Cardiac muscle cell (in vitro differentiated cells and primary cell): Measurements from ENCODE around the gene KIF2C. TPM values are rescaled to one million over a fixed set of nuclear protein-coding genes. Genes with fewer than 3 reads are reported as not detected.

Source experiments
- DNase-seq, 2 donors: peaks; one replicate each; pipeline versions ENCODE4 v3.0.0 to v3.0.0-alpha.2; 2010 to 2017; ENCODE audit warnings: low read depth in 1 of 2, low spot score in 1 of 2
- H3K27ac ChIP-seq: fragments of 200-600 bp; sonication (generic); 2 replicates; pipeline ENCODE4 v1.5.1; 2016
- H3K27me3 ChIP-seq: fragments of 200-600 bp; sonication (generic); 2 replicates; pipeline ENCODE4 v1.6.0; 2016; ENCODE audit warnings: control low read depth
- H3K36me3 ChIP-seq: fragments of 200-600 bp; sonication (generic); 2 replicates; pipeline ENCODE4 v1.5.1; 2016; ENCODE audit warnings: control low read depth
- H3K4me1 ChIP-seq: fragments of 200-600 bp; sonication (generic); 2 replicates; pipeline ENCODE4 v1.8.1; 2017; ENCODE audit warnings: low read depth, mild to moderate bottlenecking, mixed run types
- H3K4me3 ChIP-seq: fragments of 200-600 bp; sonication (generic); 2 replicates; pipeline ENCODE4 v1.5.1; 2016; ENCODE audit warnings: mild to moderate bottlenecking
- H3K9me3 ChIP-seq: fragments of 200-600 bp; sonication (generic); 2 replicates; pipeline ENCODE4 v1.5.1; 2017; ENCODE audit warnings: low read depth, mild to moderate bottlenecking, control low read depth
- polyA plus RNA-seq: library from polyadenylated mRNA; unstranded; fragments of >200 nt; fragmentation: Nextera tagmentation; extraction: Ambion mirVana; gene quantifications from 2 replicates; pipeline ENCODE4 v1.2.1, GENCODE V29; 2016
- total RNA-seq: library from RNA; depleted of rRNA; stranded (reverse); fragments of >200 nt; gene quantifications from 2 replicates; pipeline ENCODE4 v1.2.3, GENCODE V29; 2016
- TF ChIP-seq, protein P1 (sequence below): IDR thresholded peaks from 2 replicates; pipeline ENCODE4 v1.5.1; 2012; ENCODE audit warnings: low read depth, mild to moderate bottlenecking, low read length

KIF2C gene
- total and polyA plus RNA-seq, 2 experiments from 2014 or later, result 10.0 to 80.8 TPM

- H3K27ac ChIP-seq, result peak overlapping the region; percentile 89
These were observed 59.1 kb downstream of the KIF2C start for GRCh38 chr1:44798481-44799365.

DNA sequence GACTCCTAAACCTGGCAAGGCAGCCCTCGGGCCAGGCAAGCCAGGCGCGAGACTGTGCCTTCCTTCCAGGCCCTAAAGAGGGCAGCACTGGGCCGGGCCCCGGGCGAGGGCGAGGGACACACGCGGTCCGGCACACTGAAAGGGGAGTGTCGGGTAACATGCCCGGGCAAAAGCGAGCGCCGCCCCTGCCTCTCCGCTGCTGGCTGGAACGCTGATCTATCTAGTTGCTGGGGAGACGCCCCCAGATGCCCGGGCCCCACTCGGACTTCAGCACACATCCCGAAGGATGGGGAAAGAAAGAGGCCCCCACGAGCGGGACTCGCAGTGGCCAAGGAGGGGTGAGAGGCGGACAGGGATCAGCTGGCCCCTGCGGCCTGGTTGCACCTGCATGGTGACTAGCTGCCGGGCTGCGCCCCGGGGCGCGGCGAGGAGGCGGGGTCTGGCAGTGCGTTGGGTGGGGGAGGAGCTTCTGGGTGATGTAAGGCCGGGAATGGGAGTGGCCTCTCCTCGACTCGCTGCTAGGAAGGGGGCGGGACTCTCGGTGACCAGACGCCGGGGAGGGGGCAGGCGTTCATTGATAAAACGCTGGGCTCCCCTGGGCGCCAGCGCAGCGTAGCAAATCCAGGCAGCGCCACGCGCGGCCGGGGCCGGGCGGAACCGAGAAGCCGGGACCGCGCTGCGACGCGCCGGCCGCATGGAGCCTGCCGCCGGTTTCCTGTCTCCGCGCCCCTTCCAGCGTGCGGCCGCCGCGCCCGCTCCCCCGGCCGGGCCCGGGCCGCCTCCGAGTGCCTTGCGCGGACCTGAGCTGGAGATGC lies 60.3 kb downstream of the KIF2C start, which contains the start of gene PLK3:
Gene PLK3, plus strand, starts transcription at position 608 of the 815 bp plus-strand sequence. Its CDS starts 87 bp downstream, at position 695.
- no peaks in the 10 kb centered on the region for H3K36me3 ChIP-seq
- H3K27ac ChIP-seq, result peak within 1 kb of the TSS; percentile 89
- peak; percentile 97 to 99 for DNase-seq
- H3K4me1 ChIP-seq, result peaks cover 11% of the 10 kb centered on the region
- peak within 1 kb of the TSS; percentile 55 for H3K4me3 ChIP-seq
- H3K27me3 ChIP-seq, result no peaks in the 10 kb centered on the region
- TF ChIP-seq, protein P1, sequence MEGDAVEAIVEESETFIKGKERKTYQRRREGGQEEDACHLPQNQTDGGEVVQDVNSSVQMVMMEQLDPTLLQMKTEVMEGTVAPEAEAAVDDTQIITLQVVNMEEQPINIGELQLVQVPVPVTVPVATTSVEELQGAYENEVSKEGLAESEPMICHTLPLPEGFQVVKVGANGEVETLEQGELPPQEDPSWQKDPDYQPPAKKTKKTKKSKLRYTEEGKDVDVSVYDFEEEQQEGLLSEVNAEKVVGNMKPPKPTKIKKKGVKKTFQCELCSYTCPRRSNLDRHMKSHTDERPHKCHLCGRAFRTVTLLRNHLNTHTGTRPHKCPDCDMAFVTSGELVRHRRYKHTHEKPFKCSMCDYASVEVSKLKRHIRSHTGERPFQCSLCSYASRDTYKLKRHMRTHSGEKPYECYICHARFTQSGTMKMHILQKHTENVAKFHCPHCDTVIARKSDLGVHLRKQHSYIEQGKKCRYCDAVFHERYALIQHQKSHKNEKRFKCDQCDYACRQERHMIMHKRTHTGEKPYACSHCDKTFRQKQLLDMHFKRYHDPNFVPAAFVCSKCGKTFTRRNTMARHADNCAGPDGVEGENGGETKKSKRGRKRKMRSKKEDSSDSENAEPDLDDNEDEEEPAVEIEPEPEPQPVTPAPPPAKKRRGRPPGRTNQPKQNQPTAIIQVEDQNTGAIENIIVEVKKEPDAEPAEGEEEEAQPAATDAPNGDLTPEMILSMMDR, result peak; percentile 90
- H3K9me3 ChIP-seq, result no peaks in the 10 kb centered on the region

More at GRCh38 chr1:44798481-44799365, 59.1 kb downstream of the KIF2C start:
- no peaks in the 10 kb centered on the region for H3K36me3 ChIP-seq
- no peaks in the 10 kb centered on the region for H3K9me3 ChIP-seq
- DNase-seq, result no peak
- H3K4me1 ChIP-seq, result peaks cover 11% of the 10 kb centered on the region
- H3K4me3 ChIP-seq, result no peak overlapping the region
- H3K27me3 ChIP-seq, result no peaks in the 10 kb centered on the region
- TF ChIP-seq, protein P1, result no peak

DNA sequence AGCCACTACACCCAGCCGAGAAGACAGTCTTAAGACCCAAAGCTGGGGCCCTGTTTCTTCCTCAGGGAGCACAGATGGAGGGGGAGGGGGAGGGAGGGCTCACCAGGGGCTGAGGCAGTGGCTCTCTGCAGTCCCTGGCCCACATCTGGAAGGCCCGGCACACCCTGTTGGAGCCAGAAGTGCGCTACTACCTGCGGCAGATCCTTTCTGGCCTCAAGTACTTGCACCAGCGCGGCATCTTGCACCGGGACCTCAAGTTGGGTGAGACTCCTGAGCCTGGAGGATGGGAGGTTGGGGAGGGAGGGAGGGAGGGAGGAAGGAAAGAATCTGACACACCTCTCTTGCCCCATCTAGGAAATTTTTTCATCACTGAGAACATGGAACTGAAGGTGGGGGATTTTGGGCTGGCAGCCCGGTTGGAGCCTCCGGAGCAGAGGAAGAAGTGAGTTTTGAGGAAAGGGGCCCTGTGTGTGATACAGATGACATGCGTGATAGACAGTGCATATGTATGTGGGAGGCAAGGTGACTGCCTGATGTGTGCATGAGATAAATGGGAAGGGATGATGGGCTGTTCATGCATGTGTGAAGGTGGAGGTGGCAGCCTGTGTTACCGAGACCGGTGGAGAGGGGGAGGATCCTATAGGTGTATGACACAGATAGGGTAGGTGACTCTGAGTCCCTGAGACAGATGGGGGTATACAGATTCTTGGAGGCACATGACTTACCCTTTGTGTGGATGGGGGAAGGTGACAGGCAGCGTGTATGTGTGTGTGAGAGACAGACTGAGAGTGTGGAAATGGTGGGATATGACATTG lies 62.1 kb downstream of the KIF2C start:
- H3K27me3 ChIP-seq, result no peaks in the 10 kb centered on the region
- peak in 1 of 2 donors; percentile 42 for DNase-seq
- H3K36me3 ChIP-seq, result peaks cover 6% of the 10 kb centered on the region
- no peak overlapping the region for H3K4me3 ChIP-seq
- peak overlapping the region; percentile 53 for H3K27ac ChIP-seq
- TF ChIP-seq, protein P1, result no peak
- H3K4me1 ChIP-seq, result peaks cover 11% of the 10 kb centered on the region
- H3K9me3 ChIP-seq, result no peaks in the 10 kb centered on the region

DNA sequence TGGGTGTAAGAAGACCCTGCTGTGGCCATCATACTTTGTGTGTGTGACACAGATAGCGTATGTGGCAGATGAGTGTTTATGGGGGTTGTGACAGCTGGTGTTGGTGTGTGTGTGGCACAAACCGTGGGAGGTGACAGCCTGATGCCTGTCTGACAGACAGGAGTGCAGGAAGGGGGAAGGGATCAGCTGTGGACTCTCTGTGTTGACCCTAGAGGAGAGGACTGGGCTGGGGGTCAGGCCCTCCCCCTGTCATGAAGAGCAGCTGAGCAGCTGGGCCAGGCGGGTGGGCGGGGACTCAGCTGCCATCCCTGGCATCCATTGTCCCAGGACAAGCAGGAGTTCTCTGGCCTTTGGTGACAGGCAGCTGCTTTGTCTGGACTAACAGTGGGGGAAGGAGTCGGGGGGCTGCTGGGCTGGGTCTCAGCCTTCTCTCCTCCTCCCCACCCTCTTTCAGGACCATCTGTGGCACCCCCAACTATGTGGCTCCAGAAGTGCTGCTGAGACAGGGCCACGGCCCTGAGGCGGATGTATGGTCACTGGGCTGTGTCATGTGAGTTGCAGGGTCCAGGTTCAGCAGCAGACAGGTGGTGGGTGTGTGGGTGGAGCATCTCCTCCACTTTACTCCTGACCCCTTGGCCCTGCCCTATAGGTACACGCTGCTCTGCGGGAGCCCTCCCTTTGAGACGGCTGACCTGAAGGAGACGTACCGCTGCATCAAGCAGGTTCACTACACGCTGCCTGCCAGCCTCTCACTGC lies 62.8 kb downstream of the KIF2C start:
- peaks cover 6% of the 10 kb centered on the region for H3K36me3 ChIP-seq
- H3K4me1 ChIP-seq, result peaks cover 17% of the 10 kb centered on the region
- no peaks in the 10 kb centered on the region for H3K9me3 ChIP-seq
- DNase-seq, result no peak
- H3K27me3 ChIP-seq, result no peaks in the 10 kb centered on the region
- no peak overlapping the region for H3K4me3 ChIP-seq
- H3K27ac ChIP-seq, result peak overlapping the region; percentile 53
- TF ChIP-seq, protein P1, result no peak
